K562 (cell line): ENCODE results near the gene SPATS2. TPM values are rescaled to one million over a fixed set of nuclear protein-coding genes. Genes with fewer than 3 reads are reported as not detected.
"Not testable (repeated sequence)": the region's sequence is repeated elsewhere in the genome, so short reads cannot be mapped to it uniquely, and the experiment has no call there.

Experiments used
- ATAC-seq: fragments of 200-7000 bp; cut with Tn5 transposase; 3 replicates; pipeline ENCODE4 v1.9.1; 2020; ENCODE audit warnings: moderate library complexity
- BruUV-seq: library from RNA; stranded (reverse); fragments of 400-500 nt; replicated peaks from 2 replicates; lab custom pipeline; 2021; lab: Mats Ljungman, UMichigan
- CTCF ChIA-PET: fragments of 300-600 bp; formaldehyde crosslinking; extraction: SDS; loops from one replicate; lab custom pipeline; 2021; ENCODE audit warnings: low intra/inter-chr PET ratio; lab: Yijun Ruan, JAX
- POLR2A ChIA-PET: fragments of 300-600, 350-650 bp; sonication (Branson Sonifier 250); formaldehyde crosslinking; extraction: SDS; loops from one replicate; lab custom pipeline; 2021; ENCODE audit warnings: antibody characterized with exemption, inconsistent platforms; lab: Yijun Ruan, JAX
- DNase-seq, 4 experiments: peaks; one replicate each; pipeline versions ENCODE4 v3.0.0 to v3.0.0-alpha.2; 2011 to 2018; ENCODE audit warnings: low spot score in 3 of 4, mixed read lengths in 3 of 4; ENCODE audit errors: extremely low read depth in 1 of 4
- FAIRE-seq: peaks from 2 replicates; lab custom pipeline; 2011; peaks lifted over from hg19 to GRCh38; lab: Jason Lieb, UNC
- H2AFZ ChIP-seq: 2 replicates; pipeline ENCODE4 v1.6.0; 2011; ENCODE audit warnings: low read depth, low read length, control low read depth, inconsistent platforms
- H3K27ac ChIP-seq: fragments of 200-600 bp; 3 replicates; pipeline ENCODE4 v1.8.0; 2011; ENCODE audit warnings: low read depth, mild to moderate bottlenecking, control low read depth, inconsistent platforms, low read length, moderate library complexity, mixed read lengths; ENCODE audit errors: extremely low read depth
- H3K27me3 ChIP-seq, 2 experiments: fragments of 300-600 bp in 1 of 2; 2 replicates in 1 of 2; 3 replicates in 1 of 2; pipeline versions ENCODE4 v1.6.0 to v1.8.0; 2011; ENCODE audit warnings: inconsistent platforms in 2 of 2, low read length in 2 of 2, mild to moderate bottlenecking in 1 of 2, mixed read lengths in 1 of 2, moderate library complexity in 1 of 2; ENCODE audit not compliant: control insufficient read depth in 2 of 2, insufficient read depth in 2 of 2
- H3K36me3 ChIP-seq: fragments of 300-600 bp; 3 replicates; pipeline ENCODE4 v1.8.0; 2011; ENCODE audit warnings: mild to moderate bottlenecking, low read length, inconsistent platforms; ENCODE audit not compliant: control insufficient read depth, insufficient read depth
- H3K4me1 ChIP-seq, 2 experiments: fragments of 200-600 bp in 1 of 2; replicated peaks in 1 of 2; 2 replicates in 1 of 2; 3 replicates in 1 of 2; pipeline versions ENCODE4 v1.5.1 to v1.8.0; 2011; ENCODE audit warnings: inconsistent platforms in 2 of 2, low read length in 2 of 2, mild to moderate bottlenecking in 1 of 2, mixed read lengths in 1 of 2, moderate library complexity in 1 of 2; ENCODE audit not compliant: control insufficient read depth in 2 of 2, insufficient read depth in 2 of 2
- H3K4me2 ChIP-seq: 2 replicates; pipeline ENCODE4 v1.6.1; 2011; ENCODE audit warnings: low read length, control low read depth, inconsistent platforms, mixed read lengths; ENCODE audit not compliant: insufficient read depth
- H3K4me3 ChIP-seq: fragments of 200-600 bp; sonication (generic), shearing (Covaris generic); 2 replicates; pipeline ENCODE4 v1.5.1; 2016; ENCODE audit warnings: control low read depth, inconsistent platforms
- H3K79me2 ChIP-seq: fragments of 200-600 bp; 3 replicates; pipeline ENCODE4 v1.8.0; 2011; ENCODE audit warnings: low read length, inconsistent platforms; ENCODE audit not compliant: control insufficient read depth, insufficient read depth
- H3K9ac ChIP-seq, 2 experiments: 2 replicates each; pipeline versions ENCODE4 v1.6.0 to v1.6.1; 2011; ENCODE audit warnings: low read depth in 2 of 2, low read length in 2 of 2, control low read depth in 1 of 2, inconsistent platforms in 1 of 2, mild to moderate bottlenecking in 1 of 2, mixed read lengths in 1 of 2; ENCODE audit not compliant: insufficient read depth in 1 of 2
- H3K9me1 ChIP-seq: one replicate; pipeline ENCODE4 v1.6.0; 2011; ENCODE audit warnings: inconsistent platforms, mild to moderate bottlenecking, low read length, moderate library complexity; ENCODE audit not compliant: control insufficient read depth, insufficient read depth
- H3K9me3 ChIP-seq: replicated peaks from 2 replicates; pipeline ENCODE4 v1.5.1; 2011; ENCODE audit warnings: low read depth, low read length, inconsistent platforms; ENCODE audit not compliant: control insufficient read depth, insufficient read depth
- H4K20me1 ChIP-seq: replicated peaks from 2 replicates; pipeline ENCODE4 v1.6.1; 2011; ENCODE audit warnings: low read length, inconsistent platforms, mixed read lengths; ENCODE audit not compliant: control insufficient read depth, insufficient read depth
- EP400 ChIP-seq: fragments of 450-650 bp; IDR thresholded peaks from 2 replicates; pipeline ENCODE4 v1.6.1; 2017; ENCODE audit warnings: antibody characterized with exemption, mild to moderate bottlenecking, moderate library complexity
- MCM2 ChIP-seq: fragments of 450-650 bp; IDR thresholded peaks from 2 replicates; pipeline ENCODE4 v1.6.1; 2017; ENCODE audit warnings: low read depth, mild to moderate bottlenecking
- NR3C1 ChIP-seq: sonication (generic); formaldehyde crosslinking; IDR thresholded peaks from 2 replicates; pipeline ENCODE4 v1.8.1; 2022; ENCODE audit warnings: missing genetic modification reagents
- WGBS: fragments of 100-300 bp; shearing (Covaris generic); methylation state at CpG from one replicate; pipeline ENCODE4 v1.1.6; 2016; ENCODE audit warnings: low coverage, mixed read lengths; ENCODE audit not compliant: insufficient coverage; ENCODE audit errors: missing lambda C conversion rate; 5-methylcytosine and 5-hydroxymethylcytosine counted together
- in situ Hi-C: fragments of 300-500 bp; cut with MboI; formaldehyde crosslinking; loops from 4 replicates; pipeline ENCODE4 v1.15.0; 2018; ENCODE audit warnings: inconsistent platforms, mixed read lengths
- intact Hi-C: fragments of 100-400 bp; cut with micrococcal nuclease; formaldehyde crosslinking; loops from 2 replicates; pipeline ENCODE4 v1.14.2; 2022
- polyA plus RNA-seq, 8 experiments: library from polyadenylated mRNA; depleted of rRNA in 4 of 8; stranded (reverse) in 5 of 8; unstranded in 3 of 8; fragments of >200 nt; fragmentation: Nextera tagmentation in 2 of 8; fragmentation: Illumina TruSeq in 1 of 8; extraction: Ambion mirVana in 2 of 8; extraction: Trizol in 1 of 8; gene quantifications; 2 replicates each; pipeline versions ENCODE4 v1.2.1 to v1.2.3, GENCODE V29; 2011 to 2014; ENCODE audit warnings: inconsistent platforms in 1 of 8, missing spikeins in 1 of 8
- total RNA-seq, 7 experiments: library from RNA; depleted of rRNA in 6 of 7; stranded (reverse); fragments of >200 nt in 6 of 7; fragmentation: Illumina TruSeq in 2 of 7; extraction: Trizol in 2 of 7; gene quantifications; 2 replicates each; pipeline versions ENCODE4 v1.2.1 to v1.2.3, GENCODE V29; 2011 to 2021; ENCODE audit warnings: low replicate concordance in 1 of 7
- TF ChIP-seq, protein P1 (sequence below): fragments of 250-450 bp; sonication (Bioruptor Pico); IDR thresholded peaks from 2 replicates; pipeline ENCODE4 v1.8.0; 2022; ENCODE audit warnings: inconsistent platforms

The SPATS2 gene
- total and polyA plus RNA-seq, 9 of the 15 experiments (the other 6 are each of a cell fraction or from before 2014, with no cell fraction given), result 5.4 to 48.2 (median 17.5) TPM

- Histone ChIP-seq H3K9ac (no peak overlapping the region), H4K20me1 (no peaks in the 10 kb centered on the region), H2AFZ (no peak overlapping the region), H3K27me3 (peaks cover 4 to 16% of the 10 kb centered on the region in 2 experiments; a peak in 4 of 5 replicates), H3K4me2 (no peak overlapping the region), H3K9me1 (no peaks in the 10 kb centered on the region), H3K4me1 (peaks cover 0 to 12% of the 10 kb centered on the region in 2 experiments; a peak in 4 of 5 replicates), H3K79me2 (no peaks in the 10 kb centered on the region), H3K9me3 (no peaks in the 10 kb centered on the region)
- DNase-seq, result no peak
- FAIRE-seq, result no peak
- WGBS, result 40% methylated on average over 10 of the region's 10 CpGs
- BruUV-seq, result no TSS peak
- no peak for ATAC-seq
- in situ Hi-C loops, result no loop called here
- ChIA-PET POLR2A (no interaction called here), CTCF (no interaction called here)
- TF ChIP-seq NR3C1 (no peak), MCM2 (no peak), EP400 (no peak)
- TF ChIP-seq, protein P1, sequence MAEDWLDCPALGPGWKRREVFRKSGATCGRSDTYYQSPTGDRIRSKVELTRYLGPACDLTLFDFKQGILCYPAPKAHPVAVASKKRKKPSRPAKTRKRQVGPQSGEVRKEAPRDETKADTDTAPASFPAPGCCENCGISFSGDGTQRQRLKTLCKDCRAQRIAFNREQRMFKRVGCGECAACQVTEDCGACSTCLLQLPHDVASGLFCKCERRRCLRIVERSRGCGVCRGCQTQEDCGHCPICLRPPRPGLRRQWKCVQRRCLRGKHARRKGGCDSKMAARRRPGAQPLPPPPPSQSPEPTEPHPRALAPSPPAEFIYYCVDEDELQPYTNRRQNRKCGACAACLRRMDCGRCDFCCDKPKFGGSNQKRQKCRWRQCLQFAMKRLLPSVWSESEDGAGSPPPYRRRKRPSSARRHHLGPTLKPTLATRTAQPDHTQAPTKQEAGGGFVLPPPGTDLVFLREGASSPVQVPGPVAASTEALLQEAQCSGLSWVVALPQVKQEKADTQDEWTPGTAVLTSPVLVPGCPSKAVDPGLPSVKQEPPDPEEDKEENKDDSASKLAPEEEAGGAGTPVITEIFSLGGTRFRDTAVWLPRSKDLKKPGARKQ (CRISPR knock-in tag), result no peak
- TF ChIP-seq, all 486 proteins: peak for 0
- Histone ChIP-seq H3K36me3 (no peaks in the 10 kb centered on the region), H3K4me3 (no peak overlapping the region), H3K27ac (no peak overlapping the region)
- intact Hi-C loops, result no loop called here
These were observed 166.1 kb downstream of the SPATS2 start for GRCh38 chr12:49533331-49533730.

DNA sequence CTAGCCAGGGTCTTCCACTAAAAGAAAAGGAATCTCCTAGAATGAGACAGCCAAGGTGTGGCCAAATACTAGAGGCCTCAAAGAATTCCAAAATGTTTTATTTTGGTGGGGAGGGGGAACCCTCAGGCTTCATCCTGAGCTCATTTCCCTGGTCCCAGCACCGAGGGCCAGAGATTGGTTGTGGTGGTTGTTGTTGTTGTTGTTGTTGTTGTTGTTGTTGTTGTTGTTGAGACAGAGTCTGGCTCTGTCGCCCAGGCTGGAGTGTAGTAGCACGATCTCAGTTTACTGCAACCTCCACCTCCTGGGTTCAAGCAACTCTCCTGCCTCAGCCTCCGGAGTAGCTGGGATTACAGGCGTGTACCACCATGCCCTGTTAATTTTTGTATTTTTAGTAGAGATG is 166.9 kb downstream of the SPATS2 start:
- H3K36me3 ChIP-seq, CTCF ChIA-PET, FAIRE-seq, ATAC-seq, BruUV-seq, H3K4me2 ChIP-seq, H2AFZ ChIP-seq, H3K9me1 ChIP-seq, H3K27ac ChIP-seq, H3K9me3 ChIP-seq, in situ Hi-C loops, DNase-seq, H3K79me2 ChIP-seq, intact Hi-C loops, H4K20me1 ChIP-seq, H3K4me3 ChIP-seq, H3K9ac ChIP-seq: not testable (repeated sequence)
- H3K4me1 ChIP-seq, result peaks cover 0 to 20% of the 10 kb centered on the region in 2 experiments; a peak in 4 of 5 replicates
- POLR2A ChIA-PET, result interaction anchor here (0.7 to 1.8 kb wide), 3 partner anchors 11 to 361 kb away, joined by 3 to 4 read pairs (median 3); partner anchors contain the start of gene SPATS2
- peaks cover 4 to 18% of the 10 kb centered on the region in 2 experiments; a peak in 4 of 5 replicates for H3K27me3 ChIP-seq
- 36% methylated on average over 5 of the region's 5 CpGs for WGBS
